RWPE1 (cell line): ENCODE measurements around the gene PODXL.

ENCODE experiments used
- CTCF ChIA-PET: fragments of 350-600 bp; sonication (Branson Sonifier 250); formaldehyde crosslinking; extraction: SDS; loops from one replicate; lab custom pipeline; 2021; lab: Yijun Ruan, JAX
- POLR2A ChIA-PET: fragments of 400-600 bp; formaldehyde crosslinking; extraction: SDS; loops from one replicate; lab custom pipeline; 2020; ENCODE audit warnings: antibody characterized with exemption; ENCODE audit not compliant: low non-redundant PET; lab: Yijun Ruan, JAX
- DNase-seq: peaks from one replicate; pipeline ENCODE4 v3.0.0; 2012; ENCODE audit warnings: low spot score
- H3K27ac ChIP-seq: fragments of 450-650 bp; 2 replicates; pipeline ENCODE4 v1.5.1; 2017
- CTCF ChIP-seq: fragments of 450-650 bp; conservative IDR thresholded peaks from 2 replicates; pipeline ENCODE4 v1.5.1; 2017; ENCODE audit warnings: low read depth, mild to moderate bottlenecking

The PODXL gene

GRCh38 chr7:131586259-131586658 is 29.8 kb upstream of the PODXL start:
- H3K27ac ChIP-seq: no peak overlapping the region
- no peak for DNase-seq
- CTCF ChIA-PET: interaction anchor here (0.6 kb wide), 1 partner anchor 172 kb away, joined by 3 read pairs; no protein-coding TSS in a partner anchor
- POLR2A ChIA-PET: no interaction called here
- TF ChIP-seq CTCF: no peak

GRCh38 chr7:131583430-131583829 is 27.0 kb upstream of the PODXL start:
- CTCF ChIA-PET: no interaction called here
- POLR2A ChIA-PET: no interaction called here
- no peak overlapping the region for H3K27ac ChIP-seq
- DNase-seq: no peak
- TF ChIP-seq CTCF: no peak

- H3K27ac ChIP-seq: no peak overlapping the region
- no peak for TF ChIP-seq CTCF
- CTCF ChIA-PET: interaction anchor here (0.6 kb wide), 1 partner anchor 87 kb away, joined by 3 read pairs; no protein-coding TSS in a partner anchor
- POLR2A ChIA-PET: no interaction called here
- no peak for DNase-seq
Measured at GRCh38 chr7:131581241-131582051, 25.0 kb upstream of the PODXL start.

GRCh38 chr7:131578602-131579001 is 22.2 kb upstream of the PODXL start:
- H3K27ac ChIP-seq: no peak overlapping the region
- ChIA-PET POLR2A (no interaction called here), CTCF (interaction anchor here (0.7 kb wide), 1 partner anchor 76 kb away, joined by 4 read pairs; no protein-coding TSS in a partner anchor)
- no peak for DNase-seq
- TF ChIP-seq CTCF: no peak

- TF ChIP-seq CTCF: no peak
- POLR2A ChIA-PET: interaction anchor here (0.6 kb wide), 1 partner anchor 16 kb away, joined by 5 read pairs; no protein-coding TSS in a partner anchor
- DNase-seq: no peak
- CTCF ChIA-PET: no interaction called here
- no peak overlapping the region for H3K27ac ChIP-seq
Measured at GRCh38 chr7:131574741-131575140, 18.3 kb upstream of the PODXL start.

- no peak for DNase-seq
- ChIA-PET CTCF (no interaction called here), POLR2A (no interaction called here)
- no peak overlapping the region for H3K27ac ChIP-seq
- no peak for TF ChIP-seq CTCF
Measured at GRCh38 chr7:131570401-131570800, 14.0 kb upstream of the PODXL start.
